Endodermal cell (in vitro differentiated cells): ENCODE results near the gene PRDM10. TPM values are rescaled to one million over a fixed set of nuclear protein-coding genes. Genes with fewer than 3 reads are reported as not detected.
A peak's percentile ranks its signal among the peaks of the same experiment; 100 is the strongest.

Experiments
- DNase-seq: peaks from one replicate; pipeline ENCODE4 v3.0.0-alpha.2; 2017
- H3K27ac ChIP-seq: 2 replicates; pipeline ENCODE4 v1.5.1; 2013; ENCODE audit warnings: mild to moderate bottlenecking, low read depth, low read length, moderate library complexity
- H3K27me3 ChIP-seq: 2 replicates; pipeline ENCODE4 v1.6.1; 2013; ENCODE audit warnings: mild to moderate bottlenecking, low read length, moderate library complexity; ENCODE audit not compliant: insufficient read depth, control insufficient read depth, poor library complexity, severe bottlenecking
- H3K36me3 ChIP-seq: 2 replicates; pipeline ENCODE4 v1.7.0; 2013; ENCODE audit warnings: mild to moderate bottlenecking, low read length, moderate library complexity; ENCODE audit not compliant: control insufficient read depth, insufficient read depth
- H3K4me1 ChIP-seq: one replicate; pipeline ENCODE4 v1.7.0; 2013; ENCODE audit warnings: low read length; ENCODE audit not compliant: control insufficient read depth, insufficient read depth
- H3K4me3 ChIP-seq: 2 replicates; pipeline ENCODE4 v1.5.1; 2013; ENCODE audit warnings: mild to moderate bottlenecking, low read length, moderate library complexity
- H3K9ac ChIP-seq: 2 replicates; pipeline ENCODE4 v1.6.1; 2013; ENCODE audit warnings: mild to moderate bottlenecking, low read length, moderate library complexity; ENCODE audit not compliant: poor library complexity, severe bottlenecking; ENCODE audit errors: extremely low read depth
- H3K9me3 ChIP-seq: 2 replicates; pipeline ENCODE4 v1.6.1; 2013; ENCODE audit warnings: mild to moderate bottlenecking, low read length, moderate library complexity; ENCODE audit not compliant: control insufficient read depth
- H3K27ac Mint-ChIP-seq: 2 replicates; pipeline ENCODE4 v1.8.0; 2020; ENCODE audit warnings: mixed read lengths
- H3K27me3 Mint-ChIP-seq: 2 replicates; pipeline ENCODE4 v1.8.0; 2021; ENCODE audit warnings: mild to moderate bottlenecking, mixed read lengths; ENCODE audit not compliant: insufficient read depth
- H3K36me3 Mint-ChIP-seq: 2 replicates; pipeline ENCODE4 v1.8.0; 2020; ENCODE audit warnings: low read depth, mixed read lengths
- H3K4me1 Mint-ChIP-seq: 2 replicates; pipeline ENCODE4 v1.8.0; 2020; ENCODE audit warnings: mixed read lengths
- H3K4me3 Mint-ChIP-seq: 2 replicates; pipeline ENCODE4 v1.8.0; 2020; ENCODE audit warnings: mild to moderate bottlenecking, moderate library complexity, mixed read lengths
- H3K9me3 Mint-ChIP-seq: 2 replicates; pipeline ENCODE4 v1.8.0; 2020; ENCODE audit warnings: mild to moderate bottlenecking, mixed read lengths
- WGBS, 2 experiments: methylation state at CpG; one replicate each; pipeline versions ENCODE4 v1.1.5 to v1.1.7; 2013; ENCODE audit warnings: missing lambda C conversion rate in 2 of 2, mixed read lengths in 1 of 2; ENCODE audit not compliant: insufficient coverage in 1 of 2, insufficient read length in 1 of 2; 5-methylcytosine and 5-hydroxymethylcytosine counted together
- total RNA-seq, 2 donors: library from RNA; stranded (reverse); fragmentation: NEBNext Ultra II Directional in 1 of 2; extraction: Animal tissue kit (Norgen Biotek cat#: 25700) in 1 of 2; gene quantifications; 2 replicates in 1 of 2; 3 replicates in 1 of 2; pipeline ENCODE4 v1.2.1, GENCODE V29; 2021
- TF ChIP-seq, protein P1 (sequence below): fragments of 200-600 bp; sonication (generic); conservative IDR thresholded peaks from 2 replicates; pipeline ENCODE4 v1.5.0; 2021; ENCODE audit warnings: antibody characterized with exemption, mild to moderate bottlenecking

PRDM10 gene
- total RNA-seq, 2 donors from 2014 or later, result 15.9 to 16.4 TPM

DNA sequence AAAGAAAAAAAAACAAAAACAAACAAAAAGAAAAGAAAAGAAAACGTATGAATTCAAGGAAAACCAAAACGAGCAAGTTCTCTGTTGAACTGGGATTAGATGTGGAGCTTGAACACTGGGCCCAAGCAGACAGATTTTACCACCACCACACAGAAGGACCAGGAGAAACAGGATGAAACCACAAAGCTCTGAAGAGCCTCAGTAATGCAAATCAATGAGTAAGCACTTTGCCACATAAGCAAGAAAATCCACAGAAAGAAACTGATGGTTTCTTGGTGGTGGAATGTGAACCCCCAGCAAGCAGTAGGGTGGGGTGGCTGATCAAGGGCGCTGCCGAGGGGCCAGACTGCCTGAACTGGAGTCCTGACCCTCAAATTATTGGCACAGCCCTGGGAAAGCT, 56.4 kb downstream of the PRDM10 start:
- TF ChIP-seq, protein P1, sequence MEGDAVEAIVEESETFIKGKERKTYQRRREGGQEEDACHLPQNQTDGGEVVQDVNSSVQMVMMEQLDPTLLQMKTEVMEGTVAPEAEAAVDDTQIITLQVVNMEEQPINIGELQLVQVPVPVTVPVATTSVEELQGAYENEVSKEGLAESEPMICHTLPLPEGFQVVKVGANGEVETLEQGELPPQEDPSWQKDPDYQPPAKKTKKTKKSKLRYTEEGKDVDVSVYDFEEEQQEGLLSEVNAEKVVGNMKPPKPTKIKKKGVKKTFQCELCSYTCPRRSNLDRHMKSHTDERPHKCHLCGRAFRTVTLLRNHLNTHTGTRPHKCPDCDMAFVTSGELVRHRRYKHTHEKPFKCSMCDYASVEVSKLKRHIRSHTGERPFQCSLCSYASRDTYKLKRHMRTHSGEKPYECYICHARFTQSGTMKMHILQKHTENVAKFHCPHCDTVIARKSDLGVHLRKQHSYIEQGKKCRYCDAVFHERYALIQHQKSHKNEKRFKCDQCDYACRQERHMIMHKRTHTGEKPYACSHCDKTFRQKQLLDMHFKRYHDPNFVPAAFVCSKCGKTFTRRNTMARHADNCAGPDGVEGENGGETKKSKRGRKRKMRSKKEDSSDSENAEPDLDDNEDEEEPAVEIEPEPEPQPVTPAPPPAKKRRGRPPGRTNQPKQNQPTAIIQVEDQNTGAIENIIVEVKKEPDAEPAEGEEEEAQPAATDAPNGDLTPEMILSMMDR, result no peak
- no peaks in the 10 kb centered on the region for H3K27me3 Mint-ChIP-seq
- peaks cover 22% of the 10 kb centered on the region for H3K36me3 ChIP-seq
- no peak for DNase-seq
- H3K27me3 ChIP-seq, result no peaks in the 10 kb centered on the region
- no peak overlapping the region for H3K4me3 ChIP-seq
- no peaks in the 10 kb centered on the region for H3K4me1 ChIP-seq
- H3K27ac Mint-ChIP-seq, result peak overlapping the region; percentile 38
- peaks cover 9% of the 10 kb centered on the region for H3K4me1 Mint-ChIP-seq
- no peak overlapping the region for H3K4me3 Mint-ChIP-seq
- peaks cover 32% of the 10 kb centered on the region for H3K36me3 Mint-ChIP-seq
- H3K9ac ChIP-seq, result no peak overlapping the region
- H3K9me3 Mint-ChIP-seq, result no peaks in the 10 kb centered on the region
- H3K9me3 ChIP-seq, result no peaks in the 10 kb centered on the region
- H3K27ac ChIP-seq, result no peak overlapping the region
- WGBS, 2 experiments, result 76 to 93% methylated on average over 2 to 4 of the region's 4 CpGs

DNA sequence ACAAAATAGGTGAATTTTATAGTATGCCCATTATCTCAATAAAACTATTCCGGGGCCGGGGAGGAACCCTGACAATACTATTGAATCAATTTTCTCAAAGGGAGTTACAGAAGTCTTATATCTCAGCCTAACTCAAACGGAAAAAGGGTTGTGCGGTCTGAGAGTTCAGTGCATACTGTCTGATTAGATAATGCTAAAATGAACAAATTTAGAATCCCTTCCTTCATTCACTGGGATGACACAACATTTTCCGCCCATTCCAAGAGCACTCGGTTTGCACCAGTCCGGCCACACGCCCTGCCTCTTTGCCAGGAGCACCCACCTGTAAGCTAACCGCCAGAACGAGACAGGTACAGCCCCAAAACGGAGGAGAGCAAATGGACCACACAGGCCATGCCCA, 57.3 kb downstream of the PRDM10 start:
- no peak overlapping the region for H3K27ac Mint-ChIP-seq
- Histone ChIP-seq H3K9me3 (no peaks in the 10 kb centered on the region), H3K27ac (no peak overlapping the region), H3K9ac (no peak overlapping the region), H3K27me3 (no peaks in the 10 kb centered on the region), H3K36me3 (peaks cover 23% of the 10 kb centered on the region), H3K4me3 (no peak overlapping the region), H3K4me1 (no peaks in the 10 kb centered on the region)
- peaks cover 3% of the 10 kb centered on the region for H3K4me1 Mint-ChIP-seq
- H3K27me3 Mint-ChIP-seq, result no peaks in the 10 kb centered on the region
- 92 to 98% methylated on average over 4 to 11 of the region's 11 CpGs for WGBS, 2 experiments
- DNase-seq, result no peak
- H3K9me3 Mint-ChIP-seq, result no peaks in the 10 kb centered on the region
- peaks cover 32% of the 10 kb centered on the region for H3K36me3 Mint-ChIP-seq
- no peak overlapping the region for H3K4me3 Mint-ChIP-seq
- TF ChIP-seq, protein P1, result no peak

DNA sequence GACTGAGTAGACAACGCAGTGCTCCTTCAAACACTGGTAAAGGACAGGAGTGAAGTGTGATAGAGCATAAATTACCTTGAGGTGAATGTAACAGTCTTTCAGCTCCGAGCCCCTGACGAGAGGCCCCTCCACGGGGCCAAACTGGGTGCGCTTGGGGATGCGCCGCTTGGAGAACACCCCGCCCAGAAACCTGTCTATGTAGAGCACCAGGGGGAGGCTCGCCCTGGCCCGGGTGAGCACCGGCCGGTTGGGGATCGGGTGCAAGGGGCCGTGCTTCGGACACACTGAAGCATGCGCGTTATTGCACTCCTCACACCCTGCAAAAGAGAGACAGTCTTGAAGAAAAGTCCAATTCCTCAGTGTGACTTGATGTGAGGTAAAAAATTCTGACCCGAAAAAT, 57.9 kb downstream of the PRDM10 start:
- no peak overlapping the region for H3K4me3 ChIP-seq
- Mint-ChIP-seq H3K27ac (no peak overlapping the region), H3K36me3 (peaks cover 32% of the 10 kb centered on the region), H3K27me3 (no peaks in the 10 kb centered on the region), H3K4me3 (no peak overlapping the region), H3K4me1 (peaks cover 1% of the 10 kb centered on the region), H3K9me3 (no peaks in the 10 kb centered on the region)
- no peak overlapping the region for H3K27ac ChIP-seq
- peaks cover 23% of the 10 kb centered on the region for H3K36me3 ChIP-seq
- H3K4me1 ChIP-seq, result no peaks in the 10 kb centered on the region
- TF ChIP-seq, protein P1, result no peak
- H3K9ac ChIP-seq, result no peak overlapping the region
- H3K9me3 ChIP-seq, result no peaks in the 10 kb centered on the region
- 96 to 97% methylated on average over 17 to 18 of the region's 18 CpGs for WGBS, 2 experiments
- DNase-seq, result no peak
- H3K27me3 ChIP-seq, result no peaks in the 10 kb centered on the region
